Dedifferentiated amniotic fluid mesenchymal stem cell (primary cell): ENCODE data around the gene PHRF1.

ENCODE experiments used
- DNase-seq: peaks from one replicate; pipeline ENCODE4 v3.0.0-alpha.2; 2016; ENCODE audit errors: extremely low spot score

PHRF1 gene

DNA sequence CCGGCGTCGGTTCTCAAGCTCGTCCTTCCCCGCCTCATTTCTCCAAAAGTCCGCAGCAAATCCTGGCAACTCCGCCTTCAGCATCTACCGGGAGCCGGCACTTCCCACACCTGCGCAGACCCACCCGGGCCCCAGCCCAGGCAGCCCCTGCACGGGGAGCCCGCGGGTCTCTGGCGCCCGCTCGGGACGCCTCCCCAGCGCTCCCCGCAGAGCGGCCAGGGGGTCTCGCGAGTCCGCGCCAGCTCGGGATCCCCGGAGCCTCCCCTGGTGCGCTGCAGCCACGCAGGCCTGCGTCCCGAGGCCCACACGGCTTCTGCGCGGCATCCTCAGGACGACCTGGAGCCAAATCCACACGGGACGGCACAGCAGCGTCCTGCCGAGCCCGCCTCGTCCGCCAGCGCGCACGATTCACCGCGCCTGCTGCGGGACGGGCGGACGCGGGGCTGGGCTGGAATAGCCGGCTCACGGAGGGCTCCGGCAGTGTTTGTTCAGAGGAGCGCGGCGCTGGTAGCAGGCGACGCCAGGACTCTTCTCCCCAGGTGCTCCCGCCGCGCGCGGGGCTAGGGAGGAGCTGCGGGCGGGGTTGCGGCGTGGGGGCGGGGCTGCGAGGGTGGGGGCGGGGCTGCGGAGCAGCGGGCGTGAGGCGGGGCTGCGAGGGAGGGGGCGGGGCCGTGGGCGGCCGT, 816 bp upstream of the PHRF1 start:
- DNase-seq: no peak

DNA sequence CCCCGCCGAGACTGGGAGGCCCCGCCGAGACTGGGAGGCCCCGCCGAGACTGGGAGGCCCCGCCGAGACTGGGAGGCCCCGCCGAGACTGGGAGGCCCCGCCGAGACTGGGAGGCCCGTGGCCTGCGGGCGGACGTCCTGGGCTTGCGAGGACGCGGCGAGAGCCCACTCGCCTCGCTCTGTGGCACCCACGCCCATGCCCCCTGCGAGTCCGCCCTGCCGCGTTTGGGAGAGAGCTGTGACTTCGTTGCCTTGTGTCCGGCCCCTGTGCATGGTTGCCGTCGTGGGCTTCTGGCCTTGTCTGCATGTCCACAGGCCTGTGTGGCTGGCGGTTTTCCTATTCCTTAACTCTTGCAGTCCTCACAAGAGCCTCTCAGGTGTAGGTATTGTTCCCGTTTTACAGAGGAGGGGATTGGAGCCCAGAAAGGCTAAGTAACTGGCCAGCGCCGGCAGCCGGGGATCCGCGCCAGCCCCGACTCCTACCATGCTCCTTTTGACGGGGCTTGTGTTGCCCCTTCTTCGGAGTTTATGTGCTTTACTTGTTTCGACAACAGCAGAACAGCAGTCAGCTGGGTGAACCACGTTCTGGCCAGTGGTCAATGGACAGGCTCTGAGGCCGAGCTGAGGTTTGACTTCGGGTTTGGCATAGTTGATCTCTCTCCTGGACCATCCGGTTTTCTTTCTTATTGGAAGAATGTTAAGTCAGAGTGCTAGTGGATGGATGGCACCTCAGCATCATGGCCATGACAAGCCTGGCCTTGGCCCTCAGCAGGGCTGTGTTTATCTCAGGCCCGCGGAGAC, 741 bp downstream of the PHRF1 start:
- DNase-seq: no peak

DNA sequence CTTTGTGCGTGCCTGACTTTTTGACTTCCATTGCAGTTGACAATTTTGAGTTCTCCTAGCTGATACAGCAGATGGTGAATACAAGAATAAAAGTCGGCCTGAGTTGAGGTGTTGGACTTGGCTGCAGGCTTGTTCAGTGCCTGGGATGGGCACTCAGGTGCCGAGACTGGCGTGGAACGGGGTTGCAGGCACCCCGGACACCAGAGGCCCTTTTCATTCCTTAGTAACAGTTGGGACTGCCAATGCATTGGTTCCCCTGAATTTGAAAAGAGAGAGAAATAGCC, 1.3 kb downstream of the PHRF1 start:
- DNase-seq: no peak

DNA sequence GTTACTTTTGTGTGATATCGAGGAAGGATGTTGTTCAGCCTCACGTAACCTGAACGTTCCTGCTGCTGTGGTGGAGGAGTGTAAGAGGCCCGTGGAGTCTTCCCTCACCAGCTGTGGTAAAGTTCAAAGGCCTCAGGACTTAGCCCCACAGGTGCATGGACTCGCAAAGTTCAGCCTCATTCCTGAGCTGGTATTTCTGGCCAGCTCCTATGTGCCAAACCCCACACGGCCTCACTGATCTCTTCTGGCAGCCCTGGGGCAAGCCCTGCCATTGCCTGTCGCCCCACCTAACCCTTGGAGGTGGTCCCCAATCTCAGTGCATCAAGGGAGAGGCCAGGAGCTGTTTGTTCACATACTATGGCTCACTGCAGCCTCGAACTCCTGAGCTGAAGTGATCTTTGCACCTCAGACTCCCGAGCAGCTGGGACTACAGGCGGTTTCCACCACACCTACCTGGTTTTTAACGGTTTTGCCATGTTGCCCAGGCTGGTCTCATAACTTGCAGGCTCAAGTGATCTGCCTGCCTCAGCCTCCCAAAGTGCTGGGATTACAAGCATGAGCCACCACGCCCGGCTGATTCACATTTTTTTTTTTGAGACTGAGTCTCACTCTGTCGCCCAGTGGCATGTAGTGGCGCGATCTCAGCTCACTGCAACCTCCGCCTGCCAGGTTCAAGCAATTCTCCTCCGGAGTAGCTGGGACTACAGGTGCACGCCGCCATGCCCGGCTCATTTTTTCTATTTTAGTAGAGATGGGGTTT, 2.2 kb downstream of the PHRF1 start:
- DNase-seq: no peak

DNA sequence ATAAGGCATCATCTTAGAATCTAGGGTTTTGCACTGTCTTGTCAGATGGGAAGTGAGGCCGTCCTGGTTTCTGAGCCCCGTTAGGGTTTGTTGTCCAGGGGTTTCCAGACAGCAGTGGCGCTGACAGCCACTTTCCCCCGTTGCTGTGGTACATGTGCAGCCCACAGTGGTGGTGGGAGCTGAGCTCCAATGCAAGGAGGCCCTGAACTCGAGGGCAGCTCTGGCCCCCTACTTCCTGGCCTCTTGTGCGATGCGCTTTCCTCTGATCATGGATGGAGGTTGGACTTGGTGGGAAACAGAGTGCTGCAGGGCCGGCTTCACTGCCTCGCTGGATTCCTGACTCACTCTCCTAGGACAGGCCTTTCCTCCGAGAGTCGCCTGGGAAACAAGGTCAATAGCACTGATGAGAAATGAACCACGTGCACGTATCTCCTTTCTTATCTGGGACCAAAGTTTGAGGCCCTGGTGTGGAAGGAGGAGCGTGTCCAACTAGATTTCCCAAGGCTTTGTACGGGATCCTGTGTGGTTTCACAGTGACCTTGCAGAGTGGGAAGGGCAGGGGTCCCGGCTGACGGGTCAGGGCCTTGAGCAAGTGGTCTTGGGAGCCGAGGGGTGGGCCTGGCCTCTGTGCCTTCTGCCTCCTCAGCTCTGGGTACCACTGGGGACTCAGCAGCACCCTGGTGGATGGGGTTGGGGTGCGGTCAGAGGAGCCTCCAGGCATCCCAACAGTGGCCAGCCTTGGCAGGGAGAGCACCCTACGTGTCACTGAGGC, 3.7 kb downstream of the PHRF1 start:
- DNase-seq: no peak

GRCh38 chr11:581342-581741, 5.1 kb downstream of the PHRF1 start:
- DNase-seq: no peak

DNA sequence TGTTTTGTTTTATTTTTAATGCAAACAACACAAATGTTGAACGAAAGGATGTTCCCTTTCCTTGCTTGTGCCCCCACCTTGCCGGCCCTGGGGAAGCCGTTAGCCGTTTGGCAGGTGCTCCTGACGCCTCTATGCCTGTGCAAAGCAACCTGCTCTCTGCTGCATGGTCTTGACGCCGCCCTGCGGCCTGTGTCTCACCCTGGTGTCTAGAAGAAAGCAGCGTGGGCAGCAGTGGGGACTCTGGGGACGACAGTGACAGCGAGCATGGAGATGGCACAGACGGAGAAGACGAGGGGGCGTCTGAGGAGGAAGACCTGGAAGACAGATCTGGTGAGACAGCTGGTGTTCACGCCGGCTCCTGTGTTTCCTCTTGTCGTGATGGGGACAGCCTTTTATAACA, 5.5 kb downstream of the PHRF1 start:
- no peak for DNase-seq

DNA sequence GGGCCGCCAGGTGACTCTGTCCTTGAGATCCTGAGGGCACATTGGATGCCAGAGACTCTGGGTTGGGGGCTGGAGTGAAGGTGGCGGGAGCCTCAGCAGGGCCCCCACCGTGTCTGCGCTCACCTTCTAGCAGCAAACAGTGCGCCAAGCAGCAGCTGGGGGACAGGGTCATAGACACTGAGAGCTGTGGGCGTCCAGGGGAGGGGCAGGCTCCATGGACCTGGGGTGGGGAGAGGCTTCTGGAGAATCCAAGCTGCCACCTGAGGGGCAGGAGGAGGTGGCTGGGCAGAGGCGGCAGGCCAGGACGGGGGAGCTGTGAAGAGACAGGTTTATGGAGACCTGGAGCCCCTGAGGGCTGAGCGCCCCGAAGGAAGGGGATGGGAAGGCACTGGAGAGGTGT, 8.0 kb downstream of the PHRF1 start:
- DNase-seq: no peak

GRCh38 chr11:586376-587316, 10.4 kb downstream of the PHRF1 start:
- DNase-seq: no peak

DNA sequence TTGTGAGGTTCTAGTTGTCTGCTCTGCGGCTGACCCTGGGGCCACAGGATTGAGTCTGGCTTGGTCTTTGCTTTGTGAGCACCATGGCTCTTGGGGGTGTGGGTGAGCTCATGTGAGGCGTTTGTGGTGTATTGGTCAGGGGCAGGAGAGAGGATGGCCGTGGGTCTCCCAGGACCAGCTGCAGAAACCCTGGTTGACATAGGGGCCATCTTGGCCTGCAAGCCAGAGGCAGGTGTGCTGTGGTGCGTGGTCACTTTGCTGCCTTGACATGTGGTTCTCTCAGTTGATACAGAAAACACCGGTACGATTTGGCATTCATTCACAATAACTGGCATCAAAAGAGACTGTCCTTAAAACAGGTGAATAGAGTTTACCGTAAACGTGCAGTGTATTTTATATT, 11.3 kb downstream of the PHRF1 start:
- DNase-seq: no peak

DNA sequence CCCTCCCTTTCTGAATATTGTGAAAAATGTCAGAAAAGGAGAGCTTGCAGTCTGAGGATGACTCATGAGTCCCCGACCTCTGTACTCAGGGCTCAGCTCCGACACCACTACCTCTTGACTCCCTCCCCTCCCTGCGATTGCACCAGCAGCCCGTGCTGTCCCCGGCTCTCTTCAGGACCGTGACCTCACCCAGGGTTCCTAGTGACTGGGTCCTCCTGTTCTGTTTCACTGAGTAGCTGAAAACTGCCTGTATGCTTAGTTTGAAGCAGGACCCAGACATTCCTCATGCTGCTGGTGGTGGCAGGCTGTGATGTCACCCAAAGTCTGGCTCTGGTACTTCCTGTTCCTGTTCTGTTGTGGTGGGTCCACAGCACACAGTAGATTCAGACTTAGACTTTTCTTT, 11.7 kb downstream of the PHRF1 start:
- no peak for DNase-seq

DNA sequence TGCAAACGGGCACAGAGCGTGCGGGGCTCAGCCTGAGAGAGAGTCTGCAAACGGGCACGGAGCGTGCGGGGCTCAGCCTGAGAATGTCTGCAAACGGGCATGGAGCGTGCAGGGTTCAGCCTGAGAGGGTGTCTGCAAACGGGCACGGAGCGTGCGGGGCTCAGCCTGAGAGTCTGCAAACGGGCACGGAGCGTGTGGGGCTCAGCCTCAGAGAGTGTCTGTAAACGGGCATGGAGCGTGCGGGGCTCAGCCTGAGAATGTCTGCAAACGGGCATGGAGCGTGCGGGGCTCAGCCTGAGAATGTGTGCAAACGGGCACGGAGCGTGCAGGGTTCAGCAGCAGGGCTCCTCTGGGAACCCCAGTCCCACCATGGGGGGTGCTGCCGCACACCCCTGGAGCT, 13.5 kb downstream of the PHRF1 start:
- DNase-seq: no peak

GRCh38 chr11:590997-591396, 14.7 kb downstream of the PHRF1 start:
- DNase-seq: no peak

DNA sequence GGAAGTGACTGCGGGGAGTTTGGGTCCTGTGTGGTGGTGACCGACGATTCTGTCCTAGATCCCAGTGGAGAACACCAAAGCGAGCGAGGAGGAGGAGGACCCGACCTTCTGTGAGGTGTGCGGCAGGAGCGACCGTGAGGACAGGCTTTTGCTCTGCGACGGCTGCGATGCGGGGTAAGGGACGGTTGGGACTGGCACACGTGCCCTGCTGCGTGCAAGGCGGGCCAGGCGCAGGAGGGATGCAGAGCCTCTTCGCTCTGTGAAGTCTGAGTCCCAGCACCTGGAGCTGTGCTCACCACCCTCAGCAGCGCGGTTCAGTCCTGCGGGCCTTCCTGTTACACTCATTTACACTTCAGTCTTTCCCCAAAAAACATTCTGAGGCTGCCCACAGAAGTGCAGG, 16.2 kb downstream of the PHRF1 start:
- DNase-seq: no peak

DNA sequence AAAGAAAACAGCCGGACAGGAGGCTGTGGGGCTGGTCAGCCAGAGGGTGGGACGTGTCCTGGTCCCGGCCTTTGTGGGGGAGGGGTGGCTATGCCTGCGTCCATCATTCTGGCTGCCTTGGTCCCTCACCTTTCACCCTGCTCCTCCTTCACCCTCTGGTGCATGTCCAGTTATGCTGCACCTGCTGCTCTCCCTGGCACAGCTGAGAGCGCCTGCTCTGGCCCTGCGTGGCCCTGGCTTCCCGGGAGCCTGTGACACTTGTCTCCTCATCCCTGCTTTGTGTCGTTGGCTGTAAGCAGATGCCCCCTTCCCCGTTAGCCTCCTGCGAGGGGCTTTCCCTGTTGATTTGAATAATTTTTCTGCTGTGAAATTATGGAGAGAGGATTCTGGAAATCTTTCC, 16.6 kb downstream of the PHRF1 start:
- DNase-seq: no peak

DNA sequence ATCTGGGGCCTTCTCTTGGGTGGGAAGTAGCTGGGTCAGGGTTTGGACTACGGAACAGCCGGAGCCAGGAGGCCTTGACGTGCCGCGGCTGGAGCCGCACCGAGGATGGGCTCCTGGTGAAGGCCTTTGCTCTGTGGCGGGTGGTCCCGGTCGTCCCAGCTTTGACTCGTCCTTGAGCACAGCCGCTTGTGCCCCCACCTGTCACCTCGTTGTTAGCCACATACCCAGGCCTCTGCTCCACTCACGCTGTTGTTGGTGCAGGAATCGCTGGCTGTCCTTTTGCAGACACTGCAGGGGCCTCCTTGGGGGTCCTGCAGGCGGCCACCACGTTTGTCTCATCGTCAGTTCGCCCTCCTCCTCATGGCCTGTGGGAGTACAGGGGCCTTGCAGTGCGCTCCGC, 17.1 kb downstream of the PHRF1 start:
- no peak for DNase-seq

- no peak for DNase-seq
Observed at GRCh38 chr11:595400-595799, 19.1 kb downstream of the PHRF1 start.

DNA sequence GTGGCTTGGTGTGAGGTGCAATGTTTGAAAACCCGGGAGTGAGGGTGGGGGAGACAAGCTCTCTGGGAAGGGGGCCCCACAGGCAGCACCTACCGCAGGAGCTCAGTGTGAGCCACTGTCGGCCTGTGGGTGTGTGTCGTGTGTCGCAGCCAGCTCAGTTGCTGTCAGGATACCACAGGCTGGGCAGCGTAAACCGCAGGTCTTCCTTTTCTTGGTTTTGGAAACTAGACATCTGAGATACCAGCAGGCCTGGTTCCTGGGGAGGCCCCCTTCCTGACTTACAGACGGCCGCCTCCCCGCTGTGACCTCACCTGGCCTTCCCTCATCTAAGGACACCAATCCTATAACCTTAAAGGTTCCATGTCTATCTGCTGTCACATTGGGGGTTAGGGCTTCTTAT, 20.1 kb downstream of the PHRF1 start:
- no peak for DNase-seq

GRCh38 chr11:597166-597725, 21.0 kb downstream of the PHRF1 start:
- DNase-seq: no peak

GRCh38 chr11:598005-598680, 21.9 kb downstream of the PHRF1 start:
- DNase-seq: no peak
